ENCODE results near the gene SLC1A7. TPM values are rescaled to one million over a fixed set of nuclear protein-coding genes. Genes with fewer than 3 reads are reported as not detected.

Gene SLC1A7
- total RNA-seq, 1 donor from 2014 or later: 0.08 TPM

- intact Hi-C loops (cut with DNase I): no loop called here
- ATAC-seq (ENCODE audit: poor library complexity) (no peak), DNase-seq (no peak)
Measured at GRCh38 chr1:53085405-53085804, 57.0 kb downstream of the SLC1A7 start.

- DNase-seq: no peak
- no peak for ATAC-seq (ENCODE audit: poor library complexity)
- intact Hi-C loops (cut with DNase I): no loop called here
Measured at GRCh38 chr1:53084589-53084971, 57.9 kb downstream of the SLC1A7 start.

DNA sequence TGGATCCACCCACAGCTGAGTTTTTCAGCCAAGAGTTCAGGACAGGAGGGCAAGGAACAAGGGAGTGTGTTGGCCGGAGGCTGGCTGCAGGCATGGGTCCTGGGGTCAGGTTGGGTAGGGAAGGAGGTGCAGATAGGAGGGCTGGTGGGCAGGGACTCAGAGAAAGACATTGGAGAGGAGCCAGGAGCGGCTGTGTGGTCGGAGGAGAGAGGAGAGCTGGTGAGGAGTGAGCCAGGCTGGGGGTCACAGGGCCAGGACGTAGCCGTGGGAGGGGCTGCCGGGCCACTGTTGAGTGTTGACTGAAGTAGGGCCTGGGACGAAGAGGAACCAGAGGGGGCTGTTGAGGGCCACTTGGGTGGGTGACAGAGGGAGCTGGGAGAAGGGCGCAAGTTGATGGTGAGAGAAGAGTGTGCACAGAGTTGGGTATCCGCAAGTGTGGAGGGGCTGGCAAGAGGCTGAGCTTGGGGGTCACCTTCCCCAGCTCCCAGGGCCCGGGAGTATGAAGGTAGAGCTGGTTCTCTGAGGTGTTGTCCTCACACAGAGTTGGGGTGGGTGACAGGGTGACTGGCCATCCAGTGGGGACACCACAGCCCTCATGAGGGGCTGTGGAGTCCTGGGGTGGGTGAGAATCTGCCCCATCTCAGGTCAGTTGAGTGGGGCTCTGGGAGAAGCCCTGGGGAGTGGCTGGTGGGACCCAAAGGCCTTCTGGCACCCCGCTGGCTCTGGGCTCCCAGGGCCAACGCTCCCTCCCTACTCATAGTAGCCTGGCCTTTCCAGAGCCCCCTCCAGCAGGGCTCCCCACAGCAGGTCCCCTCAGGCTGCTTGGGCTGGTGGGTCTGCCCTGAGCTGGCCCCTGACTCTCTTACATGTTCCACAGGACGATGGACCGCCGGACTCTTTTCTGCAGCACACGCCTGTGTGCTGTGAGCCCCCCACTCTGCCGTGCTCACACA, 58.5 kb downstream of the SLC1A7 start:
- DNase-seq (no peak), ATAC-seq (ENCODE audit: poor library complexity) (no peak)
- intact Hi-C loops (cut with DNase I): no loop called here

GRCh38 chr1:53082826-53083455, 59.5 kb downstream of the SLC1A7 start:
- ATAC-seq (ENCODE audit: poor library complexity): no peak
- intact Hi-C loops (cut with DNase I): no loop called here
- peak; percentile 13 for DNase-seq

DNA sequence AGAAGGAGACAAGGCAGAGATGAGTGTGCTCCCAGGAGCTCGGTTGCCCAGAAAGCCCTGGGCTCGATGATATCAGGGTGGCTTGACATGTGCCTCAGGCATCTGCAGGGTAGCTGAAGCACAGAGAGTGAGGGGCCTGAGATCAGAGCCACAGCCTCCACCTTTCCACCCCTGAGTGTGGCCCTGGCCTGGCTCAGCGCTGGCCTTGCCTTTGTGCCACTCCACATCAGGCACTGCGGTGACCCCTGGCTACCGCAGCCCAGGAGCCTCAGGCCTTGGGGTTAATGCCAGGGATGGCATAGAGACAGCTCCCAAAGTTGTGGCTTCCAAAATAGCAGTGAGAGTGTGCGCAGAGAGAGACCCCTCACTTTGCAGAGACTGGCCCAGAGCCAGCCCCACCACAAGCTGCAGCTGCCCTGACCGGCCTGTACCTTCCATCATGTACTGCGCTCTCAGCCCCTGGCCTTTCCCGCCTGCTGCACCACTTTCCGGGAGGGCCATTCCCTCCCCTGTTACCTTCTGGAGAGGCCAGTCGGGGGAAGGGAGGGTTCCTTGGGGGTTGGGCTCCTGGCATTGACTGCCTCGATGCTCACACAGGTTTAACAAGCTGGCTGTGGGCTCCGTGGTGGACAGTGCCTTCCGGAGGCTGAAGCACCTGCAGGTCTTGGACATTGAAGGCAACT, 60.9 kb downstream of the SLC1A7 start:
- intact Hi-C loops (cut with DNase I): no loop called here

DNA sequence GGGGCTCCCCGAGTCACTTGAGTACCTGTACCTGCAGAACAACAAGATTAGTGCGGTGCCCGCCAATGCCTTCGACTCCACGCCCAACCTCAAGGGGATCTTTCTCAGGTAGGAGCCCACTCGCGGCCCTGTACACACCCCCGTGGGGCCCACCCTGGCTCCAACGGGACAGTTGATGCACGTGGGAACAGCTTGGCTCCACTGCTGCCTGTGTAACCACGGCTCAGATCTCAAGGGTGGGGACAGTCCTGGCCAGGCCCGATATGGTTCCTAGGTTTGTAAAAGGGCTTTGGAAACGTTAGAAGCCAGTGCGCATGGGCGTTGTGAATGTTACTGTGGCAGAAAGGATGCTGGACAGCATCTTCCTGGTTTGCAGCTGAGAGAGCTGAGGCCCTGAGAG, 61.7 kb downstream of the SLC1A7 start:
- DNase-seq (peak; percentile 23), ATAC-seq (ENCODE audit: poor library complexity) (no peak)
- intact Hi-C loops (cut with DNase I): no loop called here

More for the DNA sequence above, 60.9 kb downstream of the SLC1A7 start:
- ATAC-seq (ENCODE audit: poor library complexity) (no peak), DNase-seq (peak; percentile 27)

- no peak for ATAC-seq (ENCODE audit: poor library complexity)
- intact Hi-C loops (cut with DNase I): no loop called here
- peak; percentile 30 for DNase-seq
Measured at GRCh38 chr1:53080041-53080440, 62.4 kb downstream of the SLC1A7 start.

GRCh38 chr1:53079251-53079650, 63.2 kb downstream of the SLC1A7 start:
- DNase-seq (peak; percentile 36), ATAC-seq (ENCODE audit: poor library complexity) (no peak)
- intact Hi-C loops (cut with DNase I): no loop called here

DNA sequence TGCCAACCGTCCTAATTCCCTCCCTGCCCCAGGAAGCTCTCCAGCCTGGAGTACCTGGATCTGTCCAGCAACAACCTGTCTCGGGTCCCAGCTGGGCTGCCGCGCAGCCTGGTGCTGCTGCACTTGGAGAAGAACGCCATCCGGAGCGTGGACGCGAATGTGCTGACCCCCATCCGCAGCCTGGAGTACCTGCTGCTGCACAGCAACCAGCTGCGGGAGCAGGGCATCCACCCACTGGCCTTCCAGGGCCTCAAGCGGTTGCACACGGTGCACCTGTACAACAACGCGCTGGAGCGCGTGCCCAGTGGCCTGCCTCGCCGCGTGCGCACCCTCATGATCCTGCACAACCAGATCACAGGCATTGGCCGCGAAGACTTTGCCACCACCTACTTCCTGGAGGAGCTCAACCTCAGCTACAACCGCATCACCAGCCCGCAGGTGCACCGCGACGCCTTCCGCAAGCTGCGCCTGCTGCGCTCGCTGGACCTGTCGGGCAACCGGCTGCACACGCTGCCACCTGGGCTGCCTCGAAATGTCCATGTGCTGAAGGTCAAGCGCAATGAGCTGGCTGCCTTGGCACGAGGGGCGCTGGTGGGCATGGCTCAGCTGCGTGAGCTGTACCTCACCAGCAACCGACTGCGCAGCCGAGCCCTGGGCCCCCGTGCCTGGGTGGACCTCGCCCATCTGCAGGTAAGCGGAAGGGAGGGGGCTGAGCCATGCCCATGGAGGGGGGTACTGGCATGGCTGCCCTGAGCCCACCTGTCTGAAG, 63.9 kb downstream of the SLC1A7 start:
- peak; percentile 40 for DNase-seq
- intact Hi-C loops (cut with DNase I): no loop called here
- ATAC-seq (ENCODE audit: poor library complexity): no peak

- intact Hi-C loops (cut with DNase I): no loop called here
- ATAC-seq (ENCODE audit: poor library complexity) (no peak), DNase-seq (no peak)
Measured at GRCh38 chr1:53077599-53077965, 64.9 kb downstream of the SLC1A7 start.

GRCh38 chr1:53076721-53077598, 65.5 kb downstream of the SLC1A7 start:
- DNase-seq: peak; percentile 41
- ATAC-seq (ENCODE audit: poor library complexity): no peak
- intact Hi-C loops (cut with DNase I): no loop called here

DNA sequence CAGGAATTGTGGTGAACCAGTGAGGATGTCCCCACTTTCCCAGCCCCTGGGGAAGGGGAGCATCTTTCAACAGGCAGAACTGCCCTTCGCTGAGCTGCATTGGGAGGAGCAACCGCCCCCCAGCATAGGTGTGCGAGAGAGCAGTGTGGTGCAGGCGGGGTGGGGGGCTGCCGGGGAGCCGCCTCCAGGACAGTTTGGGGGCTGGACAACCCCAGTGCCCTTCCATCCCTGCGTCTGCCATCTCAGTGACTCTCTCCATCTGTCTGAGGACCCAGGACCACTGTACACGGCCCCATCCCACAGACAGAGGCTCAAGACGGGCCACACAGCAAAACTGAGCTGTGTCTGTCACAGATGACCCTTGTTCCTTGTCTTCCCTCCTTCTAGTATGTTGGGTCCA, 66.3 kb downstream of the SLC1A7 start:
- ATAC-seq (ENCODE audit: poor library complexity): no peak
- intact Hi-C loops (cut with DNase I): no loop called here
- peak; percentile 20 for DNase-seq

DNA sequence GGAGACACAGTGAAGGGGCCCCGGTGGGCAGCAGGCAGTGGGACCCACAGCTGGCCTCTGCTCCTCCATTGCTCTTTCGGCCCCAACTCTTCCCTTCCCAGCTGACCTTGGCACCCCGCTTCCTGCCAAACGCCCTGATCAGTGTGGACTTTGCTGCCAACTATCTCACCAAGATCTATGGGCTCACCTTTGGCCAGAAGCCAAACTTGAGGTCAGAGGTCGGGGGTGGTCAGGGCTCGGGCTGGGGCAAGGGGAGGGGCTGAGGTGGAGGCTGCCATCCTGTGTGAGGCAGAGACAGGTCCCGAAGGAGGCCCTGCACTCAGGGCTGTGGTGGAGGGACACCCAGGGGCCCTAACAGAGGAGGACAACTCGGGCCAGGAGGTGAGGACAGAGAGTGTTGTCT, 66.7 kb downstream of the SLC1A7 start:
- ATAC-seq (ENCODE audit: poor library complexity) (no peak), DNase-seq (peak; percentile 33)
- intact Hi-C loops (cut with DNase I): no loop called here

DNA sequence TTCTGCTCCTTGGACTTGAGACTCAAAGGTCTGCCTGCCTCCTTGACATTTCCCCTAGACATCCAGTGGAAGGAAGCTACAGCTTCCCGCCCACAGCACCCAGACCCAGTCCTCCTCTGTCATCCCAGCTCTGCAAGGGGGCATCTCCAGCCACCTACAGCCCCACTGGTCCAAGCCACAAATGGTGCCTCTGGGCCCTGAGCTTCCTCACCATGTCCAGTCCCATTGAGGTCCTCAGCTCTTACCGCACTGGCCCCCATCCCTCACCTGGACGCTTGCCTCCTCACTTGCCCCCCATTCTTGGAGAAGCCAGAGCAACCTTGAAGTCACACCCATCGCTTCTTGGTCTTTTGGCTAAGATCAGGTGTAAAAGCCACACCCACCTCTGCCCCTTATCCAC, 67.2 kb downstream of the SLC1A7 start:
- no peak for ATAC-seq (ENCODE audit: poor library complexity)
- peak; percentile 11 for DNase-seq
- intact Hi-C loops (cut with DNase I): no loop called here

GRCh38 chr1:53074313-53075154, 67.9 kb downstream of the SLC1A7 start:
- intact Hi-C loops (cut with DNase I): no loop called here
- DNase-seq (no peak), ATAC-seq (ENCODE audit: poor library complexity) (peak; percentile 13)

DNA sequence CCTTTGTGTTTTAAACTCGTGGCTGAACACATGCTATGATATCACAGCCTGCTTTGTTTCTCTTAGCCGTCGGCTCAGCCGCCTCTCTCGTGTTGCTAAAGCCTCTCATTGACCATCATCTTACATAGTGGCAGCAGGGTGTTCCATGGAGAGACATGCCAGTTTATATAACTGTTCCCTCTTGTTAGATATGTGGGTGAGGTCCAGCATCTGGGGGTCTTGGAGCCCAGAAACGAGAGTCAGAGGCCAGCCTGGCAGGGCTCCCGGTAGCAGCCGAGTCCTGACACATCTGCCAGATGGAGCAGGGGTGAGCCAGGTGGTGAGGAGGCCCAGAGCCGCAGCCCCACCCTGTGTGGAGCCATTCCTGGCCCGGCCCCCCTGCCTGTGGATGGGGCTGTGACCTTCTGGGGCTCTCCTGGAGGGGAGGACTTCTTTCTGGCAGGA, 68.5 kb downstream of the SLC1A7 start:
- ATAC-seq (ENCODE audit: poor library complexity) (peak; percentile 87), DNase-seq (peak; percentile 82)
- intact Hi-C loops (cut with DNase I): no loop called here

- DNase-seq (no peak), ATAC-seq (ENCODE audit: poor library complexity) (no peak)
- intact Hi-C loops (cut with DNase I): no loop called here
Measured at GRCh38 chr1:53073287-53073686, 69.2 kb downstream of the SLC1A7 start.

Data from Right ventricle myocardium superior (tissue), 1 donor.